NT2/D1 (cell line): Measurements from ENCODE around the gene MACROD1.

Experiments used
- YY1 ChIP-seq: IDR thresholded peaks from 2 replicates; pipeline ENCODE4 v1.6.1; 2011; ENCODE audit not compliant: insufficient read length, insufficient read depth
- ZNF274 ChIP-seq: IDR thresholded peaks from 2 replicates; pipeline ENCODE4 v1.6.1; 2011; ENCODE audit warnings: mild to moderate bottlenecking, low read depth, low read length

DNA sequence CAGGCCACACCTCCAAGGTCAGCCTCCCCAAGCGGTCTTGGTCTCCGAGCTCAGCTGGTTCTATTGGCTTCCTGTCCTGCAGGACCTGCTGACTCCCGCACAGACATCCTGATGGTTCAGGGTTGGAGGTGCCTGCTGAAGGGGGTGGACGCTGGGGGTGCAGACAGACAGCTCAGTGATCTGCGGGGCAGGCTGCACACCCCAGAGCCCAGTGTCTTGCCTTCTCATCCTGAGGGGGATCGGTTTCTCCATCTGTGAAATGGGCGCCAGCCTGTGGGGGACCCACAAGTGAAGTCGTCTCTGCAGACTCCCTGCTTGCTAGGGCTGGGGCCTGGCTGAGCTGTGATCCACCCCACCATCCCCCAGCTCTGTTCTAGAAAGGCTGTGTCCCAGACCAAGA, 116.4 kb downstream of the MACROD1 start:
- TF ChIP-seq YY1 (no peak), ZNF274 (no peak)
